K562 (cell line): Measurements from ENCODE around the gene DAG1. TPM values are rescaled to one million over a fixed set of nuclear protein-coding genes. Genes with fewer than 3 reads are reported as not detected.
A peak's percentile ranks its signal among the peaks of the same experiment; 100 is the strongest.

ENCODE experiments used
- AFF1 ChIP-seq, 2 experiments: fragments of 450-650 bp; IDR thresholded peaks; 2 replicates each; pipeline ENCODE4 v1.6.1; 2018; ENCODE audit warnings: mild to moderate bottlenecking in 2 of 2, low read depth in 1 of 2; ENCODE audit not compliant: partially characterized antibody in 2 of 2
- CC2D1A ChIP-seq: fragments of 450-650 bp; IDR thresholded peaks from 2 replicates; pipeline ENCODE4 v1.6.1; 2017; ENCODE audit warnings: mild to moderate bottlenecking
- GATAD2B ChIP-seq: fragments of 450-650 bp; IDR thresholded peaks from 2 replicates; pipeline ENCODE4 v1.6.1; 2017; ENCODE audit warnings: mild to moderate bottlenecking, borderline replicate concordance
- HMGN3 ChIP-seq: IDR thresholded peaks from 2 replicates; pipeline ENCODE4 v1.6.1; 2011; ENCODE audit warnings: borderline replicate concordance, low read depth, mild to moderate bottlenecking, mixed read lengths, low read length; ENCODE audit not compliant: insufficient read length; ENCODE audit errors: extremely low read depth
- MTA3 ChIP-seq: fragments of 450-650 bp; formaldehyde crosslinking; IDR thresholded peaks from 2 replicates; pipeline ENCODE4 v1.6.1; 2017; ENCODE audit warnings: mild to moderate bottlenecking, borderline replicate concordance
- NRF1 ChIP-seq, 2 experiments: fragments of 450-650 bp; IDR thresholded peaks in 1 of 2; conservative IDR thresholded peaks in 1 of 2; 2 replicates each; pipeline ENCODE4 v1.6.1; 2014; ENCODE audit warnings: mild to moderate bottlenecking in 2 of 2
- POLR2A ChIP-seq: fragments of 450-650 bp; conservative IDR thresholded peaks from 2 replicates; pipeline ENCODE4 v1.6.1; 2016
- POLR2G ChIP-seq: fragments of 200-400 bp; formaldehyde crosslinking; IDR thresholded peaks from 2 replicates; pipeline ENCODE4 v1.6.1; 2017; ENCODE audit warnings: low read depth, mild to moderate bottlenecking, antibody characterized with exemption, low read length, moderate library complexity
- PYGO2 ChIP-seq: fragments of 450-650 bp; IDR thresholded peaks from 2 replicates; pipeline ENCODE4 v1.6.1; 2016; ENCODE audit warnings: mild to moderate bottlenecking, missing genetic modification characterization, moderate library complexity, missing compliant biosample characterization
- RAD21 ChIP-seq, 2 experiments: fragments of 250-450 bp in 1 of 2; fragments of 450-650 bp in 1 of 2; sonication (Bioruptor Pico) in 1 of 2; formaldehyde crosslinking in 1 of 2; IDR thresholded peaks in 1 of 2; conservative IDR thresholded peaks in 1 of 2; 2 replicates each; pipeline versions ENCODE4 v1.4.0 to v1.8.0; 2020 to 2022; ENCODE audit warnings: mild to moderate bottlenecking in 2 of 2, moderate library complexity in 1 of 2
- RBFOX2 ChIP-seq: fragments of 200-400 bp; formaldehyde crosslinking; IDR thresholded peaks from 2 replicates; pipeline ENCODE4 v1.6.1; 2017; ENCODE audit warnings: low read depth, mild to moderate bottlenecking, low read length, moderate library complexity
- STAG1 ChIP-seq: sonication (generic); formaldehyde crosslinking; IDR thresholded peaks from 2 replicates; pipeline ENCODE4 v1.5.0; 2020; ENCODE audit warnings: missing genetic modification reagents, borderline replicate concordance
- VEZF1 ChIP-seq: fragments of 200-800 bp; sonication (Bioruptor generic); IDR thresholded peaks from 2 replicates; pipeline ENCODE4 v1.6.1; 2017; ENCODE audit warnings: missing genetic modification characterization, missing compliant biosample characterization
- ZC3H8 ChIP-seq: fragments of 450-650 bp; IDR thresholded peaks from 2 replicates; pipeline ENCODE4 v1.6.1; 2017
- ZNF57 ChIP-seq: fragments of 450-650 bp; formaldehyde crosslinking; IDR thresholded peaks from 2 replicates; pipeline ENCODE4 v1.4.0; 2020; ENCODE audit warnings: mild to moderate bottlenecking, moderate library complexity
- ZNF639 ChIP-seq, 2 experiments: fragments of 200-800 bp in 1 of 2; sonication (Bioruptor generic) in 1 of 2; sonication (generic) in 1 of 2; formaldehyde crosslinking in 1 of 2; IDR thresholded peaks in 1 of 2; conservative IDR thresholded peaks in 1 of 2; 2 replicates each; pipeline versions ENCODE4 v1.5.0 to v1.6.1; 2016 to 2020; ENCODE audit warnings: missing compliant biosample characterization in 1 of 2, missing genetic modification characterization in 1 of 2, missing genetic modification reagents in 1 of 2
- polyA plus RNA-seq, 8 experiments: library from polyadenylated mRNA; depleted of rRNA in 4 of 8; stranded (reverse) in 5 of 8; unstranded in 3 of 8; fragments of >200 nt; fragmentation: Nextera tagmentation in 2 of 8; fragmentation: Illumina TruSeq in 1 of 8; extraction: Ambion mirVana in 2 of 8; extraction: Trizol in 1 of 8; gene quantifications; 2 replicates each; pipeline versions ENCODE4 v1.2.1 to v1.2.3, GENCODE V29; 2011 to 2014; ENCODE audit warnings: inconsistent platforms in 1 of 8, missing spikeins in 1 of 8
- total RNA-seq, 7 experiments: library from RNA; depleted of rRNA in 6 of 7; stranded (reverse); fragments of >200 nt in 6 of 7; fragmentation: Illumina TruSeq in 2 of 7; extraction: Trizol in 2 of 7; gene quantifications; 2 replicates each; pipeline versions ENCODE4 v1.2.1 to v1.2.3, GENCODE V29; 2011 to 2021; ENCODE audit warnings: low replicate concordance in 1 of 7

DAG1 gene
- total and polyA plus RNA-seq, 9 of the 15 experiments (the other 6 are each of a cell fraction or from before 2014, with no cell fraction given): 0.29 to 19.6 (median 8.2) TPM

GRCh38 chr3:49539659-49540560 is 69.8 kb downstream of the DAG1 start (continued):
- TF ChIP-seq AFF1 (IDR thresholded peaks at IDR 0.05; ENCODE audit: low read depth in 1 of 2, partially characterized antibody in 2 of 2): no peak
- no peak for TF ChIP-seq ZNF57 (CRISPR knock-in tag)
- peak; percentile 85 for TF ChIP-seq POLR2G
- TF ChIP-seq RBFOX2: peak; percentile 81
- TF ChIP-seq STAG1 (CRISPR knock-in tag): peak; percentile 73; the same call in 1 of the 2 replicates
- no peak for TF ChIP-seq PYGO2 (tag)
- peak; percentile 47 for TF ChIP-seq HMGN3
- 0 out of 2 replicates have a peak, but pooled peaks have one; percentile 9 for TF ChIP-seq GATAD2B
- no peak for TF ChIP-seq ZC3H8
- TF ChIP-seq NRF1 (conservative IDR thresholded peaks at IDR 0.05 in 1 of 2, IDR thresholded peaks at IDR 0.05 in 1 of 2): peak; percentile 50 to 62; a peak in 3 of 4 replicates
- TF ChIP-seq POLR2A: peak; percentile 35; the same call in 1 of the 2 replicates
- peak; percentile 85 to 90 for TF ChIP-seq RAD21 (CRISPR knock-in tag; conservative IDR thresholded peaks at IDR 0.05 in 1 of 2, IDR thresholded peaks at IDR 0.05 in 1 of 2)
- peak in 1 of 2 experiments; percentile 50; a peak in 1 of 4 replicates for TF ChIP-seq ZNF639 (CRISPR knock-in tag; conservative IDR thresholded peaks at IDR 0.05 in 1 of 2, IDR thresholded peaks at IDR 0.05 in 1 of 2)
- peak; percentile 77 for TF ChIP-seq VEZF1 (CRISPR knock-in tag)
- no peak for TF ChIP-seq CC2D1A
- TF ChIP-seq MTA3: 0 out of 2 replicates have a peak, but pooled peaks have one; percentile 31
